Common myeloid progenitor, CD34-positive (primary cell): ENCODE data around the gene TOP3B.

Source experiments
- CTCF ChIA-PET: fragments of 350-600 bp; sonication (Branson Sonifier 250); formaldehyde crosslinking; loops from one replicate; lab custom pipeline; 2021; ENCODE audit warnings: antibody characterized with exemption; lab: Charles Lee
- POLR2A ChIA-PET: fragments of 350-600 bp; sonication (Branson Sonifier 250); formaldehyde crosslinking; loops from one replicate; lab custom pipeline; 2021; ENCODE audit warnings: antibody characterized with exemption; lab: Charles Lee
- DNase-seq, 3 donors: peaks; one replicate each; pipeline versions ENCODE4 v3.0.0 to v3.0.0-alpha.2; 2013
- H3K27ac ChIP-seq, 2 experiments: 1 replicate in 1 of 2; 2 replicates in 1 of 2; pipeline ENCODE4 v1.7.0; 2013; ENCODE audit warnings: inconsistent platforms in 2 of 2, low read length in 2 of 2, mild to moderate bottlenecking in 2 of 2, low read depth in 1 of 2, moderate library complexity in 1 of 2; ENCODE audit not compliant: severe bottlenecking in 2 of 2, insufficient read depth in 1 of 2, poor library complexity in 1 of 2
- H3K27me3 ChIP-seq, 5 experiments: replicated peaks in 2 of 5; 1 replicate in 3 of 5; 2 replicates in 2 of 5; pipeline versions ENCODE4 v1.6.1 to v1.7.0; 2013; ENCODE audit warnings: low read length in 4 of 5, mild to moderate bottlenecking in 2 of 5, moderate library complexity in 2 of 5, inconsistent platforms in 1 of 5; ENCODE audit not compliant: insufficient read depth in 5 of 5, control insufficient read depth in 4 of 5
- H3K36me3 ChIP-seq, 4 experiments: 1 replicate in 2 of 4; 2 replicates in 2 of 4; pipeline versions ENCODE4 v1.6.1 to v1.7.0; 2013; ENCODE audit warnings: low read length in 3 of 4, control low read depth in 1 of 4, mild to moderate bottlenecking in 1 of 4; ENCODE audit not compliant: control insufficient read depth in 4 of 4, insufficient read depth in 4 of 4
- H3K4me1 ChIP-seq, 4 experiments: 1 replicate in 3 of 4; 2 replicates in 1 of 4; pipeline versions ENCODE4 v1.6.1 to v1.7.1; 2013; ENCODE audit warnings: low read length in 3 of 4, mild to moderate bottlenecking in 3 of 4, control low read depth in 1 of 4, inconsistent platforms in 1 of 4, moderate library complexity in 1 of 4; ENCODE audit not compliant: control insufficient read depth in 4 of 4, insufficient read depth in 4 of 4; ENCODE audit errors: control extremely low read depth in 1 of 4
- H3K4me3 ChIP-seq, 7 experiments: 1 replicate in 4 of 7; 2 replicates in 3 of 7; pipeline versions ENCODE4 v1.5.1 to v1.7.0; 2013; ENCODE audit warnings: mild to moderate bottlenecking in 7 of 7, low read length in 6 of 7, moderate library complexity in 6 of 7, inconsistent platforms in 2 of 7, low read depth in 2 of 7, control low read depth in 1 of 7; ENCODE audit not compliant: insufficient read depth in 4 of 7, control insufficient read depth in 1 of 7; ENCODE audit errors: extremely low read depth in 1 of 7
- H3K9me3 ChIP-seq, 5 experiments: 1 replicate in 4 of 5; 2 replicates in 1 of 5; pipeline versions ENCODE4 v1.6.1 to v1.7.1; 2013; ENCODE audit warnings: low read length in 4 of 5, mild to moderate bottlenecking in 2 of 5, inconsistent platforms in 1 of 5, low read depth in 1 of 5, moderate library complexity in 1 of 5; ENCODE audit not compliant: control insufficient read depth in 4 of 5, insufficient read depth in 2 of 5; ENCODE audit errors: control extremely low read depth in 1 of 5
- WGBS: methylation state at CpG from one replicate; pipeline ENCODE4 v1.1.5; 2013; ENCODE audit not compliant: insufficient coverage; 5-methylcytosine and 5-hydroxymethylcytosine counted together

The TOP3B gene

GRCh38 chr22:22020425-22020852, 37.9 kb upstream of the TOP3B start:
- no peaks in the 10 kb centered on the region for H3K9me3 ChIP-seq
- no peak overlapping the region for H3K27ac ChIP-seq
- peaks cover 0 to 13% (median 5%) of the 10 kb centered on the region in 4 experiments for H3K4me1 ChIP-seq
- DNase-seq = no peak
- peaks cover 0 to 3% (median 0%) of the 10 kb centered on the region in 5 experiments for H3K27me3 ChIP-seq
- WGBS = 89% methylated on average over 2 of the region's 2 CpGs
- ChIA-PET CTCF (no interaction called here), POLR2A (no interaction called here)
- H3K4me3 ChIP-seq = no peak overlapping the region
- H3K36me3 ChIP-seq = no peaks in the 10 kb centered on the region

- Histone ChIP-seq H3K36me3 (no peaks in the 10 kb centered on the region), H3K27me3 (peaks cover 0 to 3% (median 0%) of the 10 kb centered on the region in 5 experiments), H3K4me3 (no peak overlapping the region), H3K27ac (no peak overlapping the region), H3K4me1 (peaks cover 0 to 13% (median 5%) of the 10 kb centered on the region in 4 experiments), H3K9me3 (no peaks in the 10 kb centered on the region)
- ChIA-PET POLR2A (no interaction called here), CTCF (no interaction called here)
- DNase-seq = peak in 2 of 3 donors; percentile 21
- WGBS = 94% methylated on average over 7 of the region's 7 CpGs
Observed at GRCh38 chr22:22019659-22020424, 37.3 kb upstream of the TOP3B start.

- ChIA-PET CTCF (no interaction called here), POLR2A (no interaction called here)
- H3K4me3 ChIP-seq = no peak overlapping the region
- no peak for DNase-seq
- peaks cover 0 to 3% (median 0%) of the 10 kb centered on the region in 5 experiments for H3K27me3 ChIP-seq
- peaks cover 0 to 13% (median 5%) of the 10 kb centered on the region in 4 experiments for H3K4me1 ChIP-seq
- no peak overlapping the region for H3K27ac ChIP-seq
- H3K9me3 ChIP-seq = no peaks in the 10 kb centered on the region
- H3K36me3 ChIP-seq = no peaks in the 10 kb centered on the region
- WGBS = 96% methylated on average over 5 of the region's 10 CpGs
Observed at GRCh38 chr22:22018825-22019658, 36.5 kb upstream of the TOP3B start.

GRCh38 chr22:22015631-22016030, 33.0 kb upstream of the TOP3B start:
- WGBS = 100% methylated on average over 1 of the region's 3 CpGs
- POLR2A ChIA-PET = no interaction called here
- H3K4me3 ChIP-seq = no peak overlapping the region
- no peak overlapping the region for H3K27ac ChIP-seq
- DNase-seq = no peak
- H3K4me1 ChIP-seq = peaks cover 0 to 6% (median 4%) of the 10 kb centered on the region in 4 experiments
- peaks cover 0 to 3% (median 0%) of the 10 kb centered on the region in 5 experiments for H3K27me3 ChIP-seq
- CTCF ChIA-PET = no interaction called here
- no peaks in the 10 kb centered on the region for H3K36me3 ChIP-seq
- peaks cover 0 to 4% (median 0%) of the 10 kb centered on the region in 5 experiments for H3K9me3 ChIP-seq

- 90% methylated on average over 6 of the region's 9 CpGs for WGBS
Observed at GRCh38 chr22:22014285-22014659, 31.7 kb upstream of the TOP3B start.

GRCh38 chr22:22013559-22014284, 31.1 kb upstream of the TOP3B start:
- no peak overlapping the region for H3K4me3 ChIP-seq
- peaks cover 0 to 4% (median 0%) of the 10 kb centered on the region in 5 experiments for H3K9me3 ChIP-seq
- WGBS = 91% methylated on average over 4 of the region's 7 CpGs
- ChIA-PET CTCF (interaction anchor here (0.6 kb wide), 1 partner anchor 17 kb away, joined by 3 read pairs; no protein-coding TSS in a partner anchor), POLR2A (no interaction called here)
- DNase-seq = no peak
- H3K36me3 ChIP-seq = no peaks in the 10 kb centered on the region
- no peak overlapping the region for H3K27ac ChIP-seq
- no peaks in the 10 kb centered on the region for H3K4me1 ChIP-seq
- H3K27me3 ChIP-seq = peaks cover 0 to 6% (median 0%) of the 10 kb centered on the region in 5 experiments

More at GRCh38 chr22:22014285-22014659, 31.7 kb upstream of the TOP3B start:
- DNase-seq = no peak
- peaks cover 0 to 6% (median 0%) of the 10 kb centered on the region in 5 experiments for H3K27me3 ChIP-seq
- peaks cover 0 to 2% (median 1%) of the 10 kb centered on the region in 4 experiments for H3K4me1 ChIP-seq
- no peak overlapping the region for H3K27ac ChIP-seq
- no peaks in the 10 kb centered on the region for H3K36me3 ChIP-seq
- ChIA-PET POLR2A (no interaction called here), CTCF (interaction anchor here (0.6 kb wide), 1 partner anchor 17 kb away, joined by 3 read pairs; no protein-coding TSS in a partner anchor)
- H3K9me3 ChIP-seq = peaks cover 0 to 4% (median 0%) of the 10 kb centered on the region in 5 experiments
- H3K4me3 ChIP-seq = no peak overlapping the region
